HG03025 (cell line): Measurements from ENCODE around the gene VPS33A.

Source experiments
- ATAC-seq: cut with Tn5 transposase; IDR thresholded peaks from one replicate; pipeline ENCODE4 v1.9.1; 2021; ENCODE audit warnings: mild to moderate bottlenecking, moderate library complexity; ENCODE audit not compliant: unreplicated experiment, low FRiP score

VPS33A gene

DNA sequence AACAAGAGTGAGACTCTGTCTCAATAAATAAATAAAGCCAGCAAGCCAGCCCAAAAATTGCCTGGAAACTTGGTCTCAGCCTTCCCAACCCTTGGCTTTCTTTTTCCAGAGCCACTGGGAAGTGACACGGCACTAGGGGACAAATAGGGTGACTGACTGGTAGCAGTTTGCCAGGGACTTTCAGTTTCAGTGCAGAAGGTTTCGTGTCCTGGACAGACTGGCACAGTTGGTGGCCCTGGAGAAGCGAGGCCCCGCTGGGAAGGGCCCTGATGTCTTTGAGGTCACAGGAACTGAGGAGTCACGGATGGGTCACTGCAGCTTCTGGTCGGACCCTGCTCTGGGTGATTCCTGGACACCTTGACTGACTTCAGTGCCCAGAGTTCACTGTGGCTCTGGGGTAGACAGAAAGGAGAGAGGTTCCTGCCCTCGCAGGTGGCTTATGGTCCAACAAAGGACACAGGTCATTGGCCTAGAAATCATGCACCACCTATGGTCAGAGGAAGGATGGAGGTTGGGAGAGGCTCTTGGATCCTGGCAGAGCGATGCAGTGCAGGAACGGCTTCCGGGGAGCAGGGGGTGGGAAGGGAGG is 80.7 kb downstream of the VPS33A start:
- ATAC-seq, result no peak

DNA sequence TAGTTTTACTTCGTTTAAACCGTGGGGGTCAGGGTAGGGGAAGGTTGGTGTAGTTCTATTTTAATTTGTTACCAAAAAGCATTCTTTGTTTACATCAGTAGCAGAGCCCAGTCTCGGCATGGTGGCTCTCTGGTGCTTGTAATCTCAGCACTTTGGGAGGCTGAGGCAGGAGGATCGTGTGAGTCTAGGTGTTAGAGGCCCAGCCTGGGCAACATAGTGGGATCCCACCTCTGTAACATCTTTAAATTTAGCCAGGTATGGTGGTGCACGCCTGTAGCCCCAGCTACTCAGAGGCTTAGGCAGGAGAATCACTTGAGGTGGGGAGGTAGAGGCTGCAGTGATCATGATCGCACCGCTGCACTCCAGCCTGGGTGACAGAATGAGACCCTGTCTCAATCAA is 81.2 kb downstream of the VPS33A start:
- ATAC-seq, result no peak

DNA sequence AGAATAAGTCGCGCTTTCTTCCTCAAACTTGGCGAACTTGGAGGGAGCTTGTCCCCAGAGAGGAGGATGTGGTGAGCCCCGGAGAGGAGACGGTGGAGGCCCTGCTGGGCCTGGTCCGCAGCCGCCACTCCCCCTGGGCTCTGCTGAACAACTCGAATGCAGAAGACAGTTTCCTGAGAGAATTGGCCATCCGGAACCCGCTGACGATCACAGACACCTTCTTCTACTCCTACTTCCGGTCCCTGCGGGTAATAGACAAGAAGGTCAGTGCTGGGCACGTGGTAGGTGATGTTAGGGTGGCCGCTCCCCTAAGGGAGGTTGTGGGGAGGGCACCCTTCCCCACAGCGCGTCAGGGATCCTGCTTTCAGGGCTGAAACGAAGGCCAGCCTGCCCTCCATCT is 81.8 kb downstream of the VPS33A start:
- ATAC-seq, result no peak

DNA sequence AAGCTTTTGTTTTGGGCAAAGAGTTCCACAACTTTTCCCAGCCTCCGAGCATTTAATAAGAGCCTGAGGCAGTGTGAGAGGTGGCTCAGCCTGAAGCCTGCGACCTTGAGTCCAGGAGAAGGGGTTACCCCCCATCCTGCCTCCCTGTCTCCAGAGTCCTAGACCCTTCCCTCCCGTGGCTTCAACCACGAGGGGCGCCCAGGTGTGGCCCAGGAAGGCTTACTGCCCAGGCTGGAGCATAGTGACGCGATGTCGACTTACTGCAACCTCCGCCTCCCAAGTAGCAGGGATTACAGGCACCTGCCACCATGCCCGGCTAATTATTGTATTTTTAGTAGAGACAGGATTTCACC is 82.7 kb downstream of the VPS33A start:
- ATAC-seq, result no peak

DNA sequence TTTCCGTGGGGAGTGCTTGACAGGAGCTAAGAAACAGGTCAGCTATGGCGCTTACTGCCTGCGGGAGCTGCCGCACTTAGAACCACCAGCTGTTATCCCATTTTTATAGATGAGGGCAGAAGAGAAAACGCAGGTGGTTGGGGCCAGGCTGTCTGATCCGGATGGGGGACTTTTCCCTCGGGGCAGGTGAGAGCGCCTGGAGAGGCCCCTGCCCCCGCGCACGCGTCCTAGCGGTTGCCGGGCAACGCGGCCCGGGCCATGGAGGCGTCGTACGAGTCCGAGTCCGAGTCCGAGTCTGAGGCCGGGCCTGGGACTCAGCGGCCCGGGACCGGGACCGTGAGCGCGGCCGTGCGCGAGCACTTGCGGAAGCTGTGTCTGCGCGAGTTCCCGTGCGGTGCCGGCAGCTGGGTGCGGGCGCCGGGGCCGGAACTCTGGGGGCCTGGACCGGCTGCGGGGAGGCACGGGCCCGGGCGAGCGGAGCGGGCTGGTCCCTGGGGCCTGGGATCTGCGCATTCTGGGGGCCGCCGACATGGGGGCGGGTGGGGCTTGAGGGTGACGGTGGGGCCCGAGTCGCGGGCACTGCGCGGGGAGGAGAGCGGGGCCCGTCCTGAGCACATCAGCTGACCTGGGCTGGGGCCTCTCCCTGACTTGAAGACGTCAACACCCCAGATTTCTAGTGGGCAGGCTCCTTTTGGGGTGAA is 83.3 kb downstream of the VPS33A start, which contains the start of gene LRRC43:
LRRC43 (plus strand) TSS at position 237 of the 701 bp plus-strand sequence; CDS start at position 259, 22 bp downstream.
- no peak for ATAC-seq
